Ecto neural progenitor cell (in vitro differentiated cells): ENCODE results near the gene FAM241B.

Experiments
- DNase-seq: peaks from one replicate; pipeline ENCODE4 v3.0.0-alpha.2; 2018; ENCODE audit warnings: low spot score

Gene FAM241B

DNA sequence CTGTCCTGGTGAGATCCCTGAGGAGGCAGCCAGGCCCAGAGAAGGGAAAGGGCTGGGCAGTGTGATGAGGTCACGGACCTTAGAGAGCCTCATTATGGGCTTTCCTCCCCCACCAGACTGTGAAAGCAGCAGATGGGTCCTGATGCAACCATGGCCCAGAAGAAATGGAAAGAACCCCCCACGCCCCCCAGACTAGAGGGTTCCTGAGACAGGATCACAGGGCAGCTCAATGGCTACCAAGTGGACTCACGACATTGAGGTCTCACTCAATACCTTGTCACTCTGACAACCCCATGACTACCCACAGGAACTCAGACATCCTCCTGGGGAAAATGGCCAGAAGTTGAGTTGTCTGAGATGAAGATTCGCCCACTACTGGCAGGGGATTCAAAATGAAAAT, 36.7 kb downstream of the FAM241B start:
- no peak for DNase-seq

DNA sequence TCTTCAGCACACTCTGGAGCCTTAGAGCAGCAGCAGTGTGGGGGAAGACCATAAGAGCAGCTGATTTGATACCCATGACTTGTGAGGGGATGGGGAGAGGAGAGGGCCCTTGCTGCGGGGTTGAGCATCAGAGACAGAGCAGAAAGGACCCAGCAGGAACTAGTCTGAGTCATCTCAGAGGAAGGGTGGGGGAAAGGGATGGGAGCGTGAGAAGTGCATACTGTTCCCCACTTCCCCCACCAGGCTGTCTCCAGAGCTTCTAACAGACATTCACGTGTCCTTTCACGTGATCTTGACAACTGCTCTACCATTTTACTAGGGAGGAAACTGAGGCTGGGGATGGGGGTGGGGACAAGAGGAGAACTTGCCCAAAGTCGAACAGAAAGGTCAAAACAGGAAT, 38.7 kb downstream of the FAM241B start:
- no peak for DNase-seq

DNA sequence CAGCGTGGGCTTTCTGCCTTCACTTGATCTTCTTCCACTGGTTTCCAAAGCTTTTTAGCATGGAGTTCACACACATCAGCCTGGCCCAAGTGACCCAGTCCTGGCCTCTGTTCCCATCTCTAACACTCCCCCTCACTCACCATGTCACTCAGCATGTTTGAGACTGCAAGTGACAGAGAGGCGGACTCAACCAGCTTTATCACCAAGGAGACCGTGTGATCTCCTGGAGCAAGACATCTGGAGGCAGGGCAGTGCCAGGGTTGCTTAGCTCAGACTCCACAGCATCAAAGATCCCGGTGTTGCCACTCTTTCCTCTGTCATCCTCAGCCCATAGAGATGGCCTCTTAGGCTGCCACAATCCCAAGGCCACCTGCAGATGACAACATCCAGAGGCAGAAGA, 39.4 kb downstream of the FAM241B start:
- DNase-seq = no peak

DNA sequence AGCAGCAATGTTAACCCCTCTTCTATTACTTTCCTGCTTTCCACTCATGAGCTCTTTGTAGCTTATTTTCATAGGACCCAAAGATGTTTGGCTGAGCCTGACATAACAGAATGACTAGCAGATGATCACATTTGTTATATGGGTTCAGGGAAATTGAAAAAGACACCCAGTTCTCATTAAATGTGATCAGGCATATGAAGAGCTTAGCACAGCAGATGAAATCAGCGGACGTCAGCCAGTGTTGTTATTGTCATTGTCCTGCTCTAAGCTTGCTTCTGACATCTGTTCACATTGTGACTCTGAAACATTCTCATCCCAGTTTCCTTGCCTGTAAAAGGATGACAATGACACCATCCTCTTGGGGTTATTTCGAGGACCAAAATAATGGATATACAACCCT, 43.5 kb downstream of the FAM241B start:
- no peak for DNase-seq

DNA sequence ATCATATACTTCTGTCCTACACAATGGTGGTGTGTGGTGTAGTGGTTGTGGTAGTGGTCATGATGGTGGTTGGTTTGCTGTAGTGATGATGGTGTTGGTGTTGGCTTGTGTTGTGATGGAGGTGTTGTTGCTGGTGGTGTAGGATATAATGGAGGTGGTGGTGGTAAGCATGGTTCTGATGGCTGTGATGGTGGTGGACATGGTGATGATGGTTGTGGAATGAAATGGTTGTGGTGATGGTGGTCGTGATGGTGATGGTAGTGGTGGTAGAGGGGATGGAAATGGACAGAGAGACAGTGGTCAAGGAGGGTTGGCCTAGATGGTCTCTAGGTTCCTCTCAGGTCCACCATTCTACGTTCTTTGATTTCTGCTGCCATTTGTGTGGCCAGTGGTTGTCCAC, 44.7 kb downstream of the FAM241B start:
- no peak for DNase-seq

DNA sequence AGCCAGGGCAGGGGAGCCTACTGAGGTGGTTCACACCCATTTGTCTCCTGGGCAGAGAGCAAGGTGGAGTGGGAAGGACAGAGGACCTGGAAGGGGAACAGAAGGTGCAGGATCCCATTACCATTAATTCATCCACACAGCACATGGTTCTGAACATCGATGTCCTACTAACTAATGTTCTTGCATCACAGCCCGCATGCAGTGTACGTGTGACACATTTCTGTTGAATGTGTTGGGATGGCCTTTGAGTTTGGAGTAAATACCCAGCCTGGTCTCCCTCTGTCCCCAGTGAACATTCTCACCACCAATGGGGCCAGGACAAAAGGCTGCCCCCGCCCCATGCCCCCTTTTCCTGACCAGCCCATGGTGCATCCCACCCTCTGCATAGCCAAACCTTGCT, 46.3 kb downstream of the FAM241B start:
- no peak for DNase-seq

DNA sequence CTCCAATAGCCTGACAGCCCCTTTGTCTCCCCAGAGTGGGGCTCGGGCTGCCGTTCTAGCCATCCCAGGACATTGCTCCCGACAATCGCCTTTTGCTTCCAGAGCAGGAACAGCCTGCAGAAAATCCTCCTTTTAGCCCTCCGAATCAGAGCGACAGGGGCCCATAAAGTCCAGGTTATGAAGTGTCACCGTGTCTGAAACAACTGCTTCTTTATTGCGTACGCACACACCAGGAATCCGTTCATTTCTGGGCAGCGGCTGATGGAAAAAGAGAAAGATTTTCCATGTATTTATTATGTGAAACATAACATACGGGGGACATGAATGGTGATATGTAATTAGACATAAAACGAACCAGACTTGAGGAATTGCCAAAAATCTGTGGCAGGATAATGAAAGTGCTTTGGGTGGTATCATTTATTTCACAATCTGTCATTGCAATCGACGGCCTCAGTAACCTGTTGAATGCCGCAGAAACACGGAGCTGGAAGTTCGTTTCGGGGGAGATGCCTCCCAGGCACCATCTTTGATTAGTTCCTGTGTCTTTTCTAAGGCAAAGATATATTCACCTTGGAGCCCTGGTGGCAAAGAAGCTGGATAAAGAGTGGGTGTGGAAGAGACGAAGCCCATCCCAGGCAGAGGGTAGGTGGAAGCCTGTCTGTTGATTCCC, 48.1 kb downstream of the FAM241B start:
- DNase-seq = no peak

DNA sequence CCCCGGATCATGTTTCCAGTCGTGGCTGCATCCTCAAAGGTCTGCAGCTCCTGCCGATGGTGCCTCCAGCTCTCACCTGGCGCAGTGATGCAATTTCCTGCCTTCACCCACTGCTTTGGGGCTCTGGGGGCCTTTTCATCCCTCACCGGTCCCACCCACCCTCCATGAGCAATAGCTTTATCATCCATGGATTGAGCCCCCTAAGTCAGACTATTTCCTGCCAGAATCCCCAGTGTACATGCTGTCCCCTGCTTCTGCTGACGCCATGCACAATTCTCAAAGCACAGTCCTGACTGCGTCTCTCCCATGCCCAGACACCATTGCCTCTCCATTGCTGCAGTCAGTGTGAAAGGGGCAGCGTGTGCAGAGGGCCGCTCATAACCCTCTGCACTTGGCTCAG, 49.7 kb downstream of the FAM241B start:
- DNase-seq = no peak

DNA sequence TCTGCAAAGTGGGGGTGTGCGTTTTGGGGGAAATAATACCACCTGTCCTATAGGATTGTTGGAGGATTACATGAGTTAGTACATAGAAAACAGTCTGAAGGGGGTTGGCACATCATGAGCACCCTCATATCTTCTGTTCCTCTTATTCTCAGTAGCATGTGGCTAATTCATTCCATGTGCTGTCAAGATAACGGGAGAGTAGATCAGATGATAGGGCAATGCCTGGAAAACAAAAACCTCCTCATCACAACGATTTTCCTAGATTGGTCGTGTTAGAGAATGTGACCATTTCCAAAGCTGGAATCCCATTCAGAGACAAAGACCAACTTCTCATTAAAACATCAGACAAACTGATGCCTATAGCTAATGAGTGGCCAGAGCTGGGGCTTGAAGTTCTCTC, 50.6 kb downstream of the FAM241B start:
- DNase-seq = no peak

DNA sequence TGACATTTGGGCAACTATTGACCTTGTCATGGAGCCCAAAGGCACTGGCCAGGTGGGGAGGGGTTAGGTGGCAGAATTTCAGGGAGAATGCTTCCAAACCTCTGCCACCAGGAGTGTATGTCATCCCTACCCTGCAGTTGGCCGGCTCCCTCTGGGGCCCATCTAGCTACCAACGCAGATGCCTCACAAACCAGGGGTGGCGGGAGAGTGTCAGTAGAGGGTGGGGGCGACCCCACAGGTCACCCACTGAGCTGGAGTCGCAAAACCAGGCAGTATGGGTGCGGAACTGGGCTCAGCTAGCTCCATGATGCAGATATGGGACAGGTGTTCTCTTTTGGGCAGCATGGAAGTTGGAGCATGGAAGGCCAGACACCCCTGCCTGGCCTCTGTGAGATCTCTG, 51.4 kb downstream of the FAM241B start:
- no peak for DNase-seq

DNA sequence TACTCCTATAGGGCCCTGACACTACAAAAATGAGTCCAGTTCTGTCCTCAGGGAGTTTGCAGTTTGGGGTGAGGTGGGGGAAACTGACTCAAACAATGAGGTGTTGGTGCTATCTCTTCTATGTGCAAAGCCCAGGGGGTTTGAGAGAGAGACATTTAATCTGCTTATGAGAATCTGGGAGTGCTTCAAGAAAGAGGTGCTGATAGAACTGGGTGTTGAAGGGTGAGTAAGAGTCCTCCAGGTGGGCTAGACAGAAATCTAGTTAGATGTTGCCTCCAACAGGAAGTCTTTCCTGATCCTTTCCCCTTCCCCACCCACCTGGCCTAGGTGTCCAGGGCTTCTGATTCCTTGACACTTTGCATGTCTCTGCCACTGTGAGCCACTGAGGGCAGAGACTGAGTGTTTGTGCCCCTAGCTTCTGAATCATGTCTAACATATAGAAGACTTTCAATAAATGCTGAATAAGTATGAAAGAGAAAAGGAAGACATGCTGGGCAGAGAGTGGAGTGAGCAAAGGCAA, 53.0 kb downstream of the FAM241B start:
- DNase-seq = no peak
